CD14-positive monocyte (primary cell): Measurements from ENCODE around the gene CADM4. TPM values are rescaled to one million over a fixed set of nuclear protein-coding genes. Genes with fewer than 3 reads are reported as not detected.
A peak's percentile ranks its signal among the peaks of the same experiment; 100 is the strongest.

Experiments
- DNase-seq, 3 donors: peaks; one replicate each; pipeline ENCODE4 v3.0.0-alpha.2; 2011 to 2022
- H2AFZ ChIP-seq: 2 replicates; pipeline ENCODE4 v1.6.0; 2012; ENCODE audit warnings: mild to moderate bottlenecking, low read depth, low read length, inconsistent platforms; ENCODE audit not compliant: insufficient read depth, poor library complexity, severe bottlenecking
- H3K27ac ChIP-seq, 2 donors: 1 replicate in 1 of 2; 2 replicates in 1 of 2; pipeline ENCODE4 v1.5.1; 2012 to 2013; ENCODE audit warnings: low read length in 2 of 2, control low read depth in 1 of 2, inconsistent platforms in 1 of 2, low read depth in 1 of 2, mild to moderate bottlenecking in 1 of 2
- H3K27me3 ChIP-seq, 2 donors: one replicate each; pipeline versions ENCODE4 v1.6.0 to v1.6.1; 2011 to 2013; ENCODE audit warnings: low read length in 2 of 2; ENCODE audit not compliant: control insufficient read depth in 2 of 2, insufficient read depth in 2 of 2
- H3K36me3 ChIP-seq, 2 donors: replicated peaks in 1 of 2; 1 replicate in 1 of 2; 2 replicates in 1 of 2; pipeline versions ENCODE4 v1.5.1 to v1.6.1; 2012 to 2013; ENCODE audit warnings: low read length in 2 of 2, control low read depth in 1 of 2, inconsistent platforms in 1 of 2, mild to moderate bottlenecking in 1 of 2; ENCODE audit not compliant: insufficient read depth in 2 of 2, control insufficient read depth in 1 of 2
- H3K4me1 ChIP-seq, 2 donors: 1 replicate in 1 of 2; 2 replicates in 1 of 2; pipeline versions ENCODE4 v1.5.1 to v1.6.1; 2012 to 2013; ENCODE audit warnings: low read length in 2 of 2, control low read depth in 1 of 2, inconsistent platforms in 1 of 2, mild to moderate bottlenecking in 1 of 2, moderate library complexity in 1 of 2; ENCODE audit not compliant: insufficient read depth in 2 of 2, control insufficient read depth in 1 of 2
- H3K4me2 ChIP-seq: replicated peaks from 2 replicates; pipeline ENCODE3; 2012; ENCODE audit warnings: low read length, moderate library complexity, mild to moderate bottlenecking; ENCODE audit not compliant: poor library complexity, severe bottlenecking; ENCODE audit errors: extremely low read depth
- H3K4me3 ChIP-seq, 3 experiments: fragments of 200-600 bp in 1 of 3; sonication (generic) in 1 of 3; replicated peaks in 1 of 3; 1 replicate in 2 of 3; 2 replicates in 1 of 3; pipeline ENCODE4 v1.5.1; 2011 to 2013; ENCODE audit warnings: low read length in 3 of 3, mild to moderate bottlenecking in 3 of 3, control low read depth in 2 of 3, low read depth in 2 of 3, inconsistent platforms in 1 of 3, moderate library complexity in 1 of 3
- H3K79me2 ChIP-seq: 2 replicates; pipeline ENCODE4 v1.6.0; 2012; ENCODE audit warnings: mild to moderate bottlenecking, control low read depth, inconsistent platforms, low read length, moderate library complexity; ENCODE audit not compliant: insufficient read depth
- H3K9ac ChIP-seq: 2 replicates; pipeline ENCODE4 v1.6.0; 2017; ENCODE audit warnings: low read length, mild to moderate bottlenecking; ENCODE audit not compliant: insufficient read depth, poor library complexity, severe bottlenecking
- H3K9me3 ChIP-seq, 2 donors: replicated peaks in 1 of 2; 1 replicate in 1 of 2; 2 replicates in 1 of 2; pipeline versions ENCODE4 v1.5.1 to v1.6.1; 2012 to 2013; ENCODE audit warnings: low read length in 2 of 2, control low read depth in 1 of 2; ENCODE audit not compliant: control insufficient read depth in 1 of 2, insufficient read depth in 1 of 2
- H4K20me1 ChIP-seq: 2 replicates; pipeline ENCODE4 v1.6.0; 2012; ENCODE audit warnings: mild to moderate bottlenecking, low read length, control low read depth, moderate library complexity; ENCODE audit not compliant: insufficient read depth
- H3K27ac Mint-ChIP-seq, 7 donors: one replicate each; pipeline ENCODE4 v1.8.0; 2020; ENCODE audit warnings: mild to moderate bottlenecking in 7 of 7, mixed read lengths in 7 of 7, moderate library complexity in 6 of 7, inconsistent platforms in 2 of 7
- H3K27me3 Mint-ChIP-seq, 3 donors: one replicate each; pipeline ENCODE4 v1.8.0; 2021 to 2022; ENCODE audit warnings: low read depth in 3 of 3, mild to moderate bottlenecking in 3 of 3, mixed read lengths in 3 of 3, moderate library complexity in 3 of 3, inconsistent platforms in 1 of 3
- H3K36me3 Mint-ChIP-seq, 2 donors: one replicate each; pipeline ENCODE4 v1.8.0; 2020; ENCODE audit warnings: mixed read lengths in 2 of 2, inconsistent platforms in 1 of 2, mild to moderate bottlenecking in 1 of 2
- H3K4me1 Mint-ChIP-seq: one replicate; pipeline ENCODE4 v1.8.0; 2020; ENCODE audit warnings: mild to moderate bottlenecking, mixed read lengths
- H3K4me3 Mint-ChIP-seq, 2 donors: one replicate each; pipeline ENCODE4 v1.8.0; 2020; ENCODE audit warnings: mild to moderate bottlenecking in 2 of 2, mixed read lengths in 2 of 2, moderate library complexity in 1 of 2
- H3K9me3 Mint-ChIP-seq, 7 donors: one replicate each; pipeline ENCODE4 v1.8.0; 2020 to 2022; ENCODE audit warnings: mixed read lengths in 7 of 7, mild to moderate bottlenecking in 6 of 7, moderate library complexity in 6 of 7, inconsistent platforms in 2 of 7
- WGBS: methylation state at CpG from one replicate; pipeline ENCODE4 v1.1.5; 2013; ENCODE audit warnings: missing lambda C conversion rate; ENCODE audit not compliant: insufficient coverage; 5-methylcytosine and 5-hydroxymethylcytosine counted together
- intact Hi-C, 2 donors: fragments of 100-400 bp; cut with micrococcal nuclease; formaldehyde crosslinking; loops; one replicate each; pipeline versions ENCODE4 v1.15.0 to v1.15.1; 2023
- polyA plus RNA-seq, 3 donors: library from polyadenylated mRNA; depleted of rRNA in 1 of 3; unstranded in 2 of 3; stranded (reverse) in 1 of 3; fragments of 300-500 nt in 2 of 3; fragments of >200 nt in 1 of 3; fragmentation: Illumina TruSeq in 2 of 3; gene quantifications; 1 replicate in 2 of 3; 2 replicates in 1 of 3; pipeline ENCODE4 v1.2.3, GENCODE V29; 2012 to 2021
- TF ChIP-seq, protein P1 (sequence below): fragments of 200-600 bp; IDR thresholded peaks from one replicate; pipeline ENCODE4 v1.8.0; 2022; ENCODE audit warnings: antibody characterized with exemption, mild to moderate bottlenecking

CADM4 gene
- polyA plus RNA-seq, 3 donors = 0.10 to 0.91 (median 0.31) TPM

DNA sequence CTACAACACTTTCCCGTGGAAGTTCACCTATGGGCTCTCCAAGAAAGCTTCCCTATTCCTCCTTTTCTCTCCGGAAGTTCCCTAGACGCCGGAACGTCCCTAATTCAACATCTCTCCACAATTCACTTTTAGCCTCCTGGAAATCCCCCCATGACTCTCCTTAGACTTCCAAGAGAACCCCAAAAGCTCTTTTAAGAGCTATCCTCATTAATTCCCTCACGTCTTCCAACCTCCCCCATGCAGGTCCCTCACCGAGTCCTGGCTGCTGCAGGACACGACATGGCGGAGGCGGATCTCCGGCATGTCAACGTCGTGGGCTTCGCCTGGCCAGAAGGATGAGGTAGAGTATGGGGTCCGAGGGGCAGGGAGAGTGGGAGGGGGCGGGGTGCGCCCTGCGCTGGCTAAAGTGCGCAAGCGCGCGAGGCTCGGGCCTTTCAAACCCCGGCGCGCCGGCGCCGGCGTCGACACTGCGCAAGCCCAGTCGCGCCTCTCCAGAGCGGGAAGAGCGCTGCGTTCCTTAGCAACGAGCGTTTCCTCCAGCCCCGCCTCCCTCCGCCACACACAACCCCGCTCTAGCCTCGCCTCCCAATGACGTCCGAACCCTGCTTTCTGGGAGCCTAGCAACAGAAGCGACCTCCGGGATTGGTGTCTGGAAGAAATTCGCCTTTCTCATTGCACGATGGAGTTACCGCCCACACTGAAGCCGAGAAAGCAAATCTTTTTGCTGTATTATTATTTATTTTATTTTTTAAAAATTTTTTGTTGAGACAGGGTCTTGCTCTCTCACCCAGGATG, 64.3 kb downstream of the CADM4 start, which contains the start of the genes PINLYP and XRCC1:
Gene PINLYP (plus strand): TSS at position 646 of the 795 bp plus-strand sequence. CDS start 1,391 bp downstream, outside the sequence.
Gene XRCC1 (minus strand): TSS at position 372 of the 795 bp plus-strand sequence. CDS start 69 bp downstream, at position 303.
- intact Hi-C loops = loop anchor here (1.0 kb wide), 1 partner anchor 21 kb away; the partner anchor contains the start of genes IRGQ (in 2 of the 2) and ZNF576 (in 2 of the 2)
- WGBS = 0% methylated on average over 27 of the region's 51 CpGs
- H3K4me1 Mint-ChIP-seq = peaks cover 33% of the 10 kb centered on the region

More for the DNA sequence above, 64.3 kb downstream of the CADM4 start, which contains the start of the genes PINLYP and XRCC1:
- Histone ChIP-seq H3K4me2 (peak within 1 kb of the TSS; percentile 79), H3K27me3 (no peaks in the 10 kb centered on the region), H3K4me1 (peaks cover 25 to 28% of the 10 kb centered on the region in 2 donors), H2AFZ (peak within 1 kb of the TSS; percentile 94), H3K36me3 (peaks cover 0 to 17% of the 10 kb centered on the region in 2 donors), H3K4me3 (peak within 1 kb of the TSS; percentile 72 to 89 (median 87)), H3K9ac (peak within 1 kb of the TSS; percentile 90), H3K79me2 (peaks cover 34% of the 10 kb centered on the region), H3K9me3 (no peaks in the 10 kb centered on the region), H3K27ac (peak within 1 kb of the TSS; percentile 71 to 96), H4K20me1 (no peaks in the 10 kb centered on the region)
- Mint-ChIP-seq H3K36me3 (peaks cover 10 to 22% of the 10 kb centered on the region in 2 donors), H3K4me3 (peak within 1 kb of the TSS; percentile 87 to 96), H3K27me3 (peaks cover 0 to 4% (median 0%) of the 10 kb centered on the region in 3 donors), H3K27ac (peak within 1 kb of the TSS; percentile 95 to 98 (median 97)), H3K9me3 (no peaks in the 10 kb centered on the region)
- DNase-seq = peak; percentile 99
- TF ChIP-seq, protein P1, sequence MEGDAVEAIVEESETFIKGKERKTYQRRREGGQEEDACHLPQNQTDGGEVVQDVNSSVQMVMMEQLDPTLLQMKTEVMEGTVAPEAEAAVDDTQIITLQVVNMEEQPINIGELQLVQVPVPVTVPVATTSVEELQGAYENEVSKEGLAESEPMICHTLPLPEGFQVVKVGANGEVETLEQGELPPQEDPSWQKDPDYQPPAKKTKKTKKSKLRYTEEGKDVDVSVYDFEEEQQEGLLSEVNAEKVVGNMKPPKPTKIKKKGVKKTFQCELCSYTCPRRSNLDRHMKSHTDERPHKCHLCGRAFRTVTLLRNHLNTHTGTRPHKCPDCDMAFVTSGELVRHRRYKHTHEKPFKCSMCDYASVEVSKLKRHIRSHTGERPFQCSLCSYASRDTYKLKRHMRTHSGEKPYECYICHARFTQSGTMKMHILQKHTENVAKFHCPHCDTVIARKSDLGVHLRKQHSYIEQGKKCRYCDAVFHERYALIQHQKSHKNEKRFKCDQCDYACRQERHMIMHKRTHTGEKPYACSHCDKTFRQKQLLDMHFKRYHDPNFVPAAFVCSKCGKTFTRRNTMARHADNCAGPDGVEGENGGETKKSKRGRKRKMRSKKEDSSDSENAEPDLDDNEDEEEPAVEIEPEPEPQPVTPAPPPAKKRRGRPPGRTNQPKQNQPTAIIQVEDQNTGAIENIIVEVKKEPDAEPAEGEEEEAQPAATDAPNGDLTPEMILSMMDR = no peak
